C4-2B (cell line): Measurements from ENCODE around the gene NLGN2.

ENCODE experiments used
- H3K27ac ChIP-seq: fragments of 450-650 bp; 2 replicates; pipeline ENCODE4 v1.5.1; 2017
- ZFX ChIP-seq: fragments of 450-650 bp; IDR thresholded peaks from 2 replicates; pipeline ENCODE4 v1.6.1; 2017
- TF ChIP-seq, protein P1 (sequence below): fragments of 450-650 bp; conservative IDR thresholded peaks from 2 replicates; pipeline ENCODE4 v1.5.1; 2017; ENCODE audit warnings: mild to moderate bottlenecking

NLGN2 gene

DNA sequence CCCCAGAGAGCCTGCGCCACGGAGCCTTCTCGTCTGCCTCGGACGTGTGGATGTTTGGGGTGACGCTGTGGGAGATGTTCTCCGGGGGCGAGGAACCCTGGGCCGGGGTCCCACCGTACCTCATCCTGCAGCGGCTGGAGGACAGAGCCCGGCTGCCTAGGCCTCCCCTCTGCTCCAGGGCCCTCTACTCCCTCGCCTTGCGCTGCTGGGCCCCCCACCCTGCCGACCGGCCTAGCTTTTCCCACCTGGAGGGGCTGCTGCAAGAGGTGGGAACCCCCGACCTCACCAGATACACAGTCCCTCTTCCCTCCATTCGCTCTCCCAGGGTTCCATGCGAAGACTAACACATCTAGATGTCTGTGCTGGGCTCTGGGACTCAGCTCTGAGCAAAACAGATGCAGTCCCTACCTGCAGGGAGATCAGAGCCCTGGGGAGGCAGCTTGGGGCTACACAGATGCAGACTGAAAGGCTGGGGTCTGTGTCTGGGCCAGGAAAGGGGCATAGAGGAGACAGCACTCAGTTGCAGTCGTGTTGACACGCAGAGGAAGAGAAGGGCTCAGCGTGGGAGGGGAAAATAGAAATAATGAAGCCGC lies 23.1 kb upstream of the NLGN2 start:
- H3K27ac ChIP-seq: no peak overlapping the region

DNA sequence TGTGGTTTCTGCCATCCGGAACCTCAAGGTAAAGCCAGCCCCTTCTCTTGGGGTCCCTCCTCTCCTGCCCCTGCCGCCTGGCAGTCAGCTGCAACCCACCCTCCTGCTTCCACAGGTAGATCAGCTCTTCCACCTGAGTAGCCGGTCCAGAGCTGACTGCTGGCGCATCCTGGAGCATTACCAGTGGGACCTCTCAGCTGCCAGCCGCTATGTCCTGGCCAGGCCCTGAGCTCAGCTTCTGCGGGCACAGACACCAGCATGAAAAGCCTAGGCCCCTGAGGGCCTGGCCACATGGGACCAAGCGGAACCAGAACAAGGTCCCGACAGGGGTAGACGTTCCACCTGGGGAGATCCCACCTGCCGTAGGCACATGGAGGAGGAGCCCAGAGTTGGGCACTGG lies 18.8 kb upstream of the NLGN2 start:
- no peak overlapping the region for H3K27ac ChIP-seq
- TF ChIP-seq, protein P1, sequence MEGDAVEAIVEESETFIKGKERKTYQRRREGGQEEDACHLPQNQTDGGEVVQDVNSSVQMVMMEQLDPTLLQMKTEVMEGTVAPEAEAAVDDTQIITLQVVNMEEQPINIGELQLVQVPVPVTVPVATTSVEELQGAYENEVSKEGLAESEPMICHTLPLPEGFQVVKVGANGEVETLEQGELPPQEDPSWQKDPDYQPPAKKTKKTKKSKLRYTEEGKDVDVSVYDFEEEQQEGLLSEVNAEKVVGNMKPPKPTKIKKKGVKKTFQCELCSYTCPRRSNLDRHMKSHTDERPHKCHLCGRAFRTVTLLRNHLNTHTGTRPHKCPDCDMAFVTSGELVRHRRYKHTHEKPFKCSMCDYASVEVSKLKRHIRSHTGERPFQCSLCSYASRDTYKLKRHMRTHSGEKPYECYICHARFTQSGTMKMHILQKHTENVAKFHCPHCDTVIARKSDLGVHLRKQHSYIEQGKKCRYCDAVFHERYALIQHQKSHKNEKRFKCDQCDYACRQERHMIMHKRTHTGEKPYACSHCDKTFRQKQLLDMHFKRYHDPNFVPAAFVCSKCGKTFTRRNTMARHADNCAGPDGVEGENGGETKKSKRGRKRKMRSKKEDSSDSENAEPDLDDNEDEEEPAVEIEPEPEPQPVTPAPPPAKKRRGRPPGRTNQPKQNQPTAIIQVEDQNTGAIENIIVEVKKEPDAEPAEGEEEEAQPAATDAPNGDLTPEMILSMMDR: no peak
- TF ChIP-seq ZFX: no peak

More for the DNA sequence above, 23.1 kb upstream of the NLGN2 start:
- TF ChIP-seq ZFX: no peak
- TF ChIP-seq, protein P1: no peak

- H3K27ac ChIP-seq: no peak overlapping the region
- no peak for TF ChIP-seq ZFX
- TF ChIP-seq, protein P1: no peak
Measured at GRCh38 chr17:7389924-7390910, 17.4 kb upstream of the NLGN2 start.

DNA sequence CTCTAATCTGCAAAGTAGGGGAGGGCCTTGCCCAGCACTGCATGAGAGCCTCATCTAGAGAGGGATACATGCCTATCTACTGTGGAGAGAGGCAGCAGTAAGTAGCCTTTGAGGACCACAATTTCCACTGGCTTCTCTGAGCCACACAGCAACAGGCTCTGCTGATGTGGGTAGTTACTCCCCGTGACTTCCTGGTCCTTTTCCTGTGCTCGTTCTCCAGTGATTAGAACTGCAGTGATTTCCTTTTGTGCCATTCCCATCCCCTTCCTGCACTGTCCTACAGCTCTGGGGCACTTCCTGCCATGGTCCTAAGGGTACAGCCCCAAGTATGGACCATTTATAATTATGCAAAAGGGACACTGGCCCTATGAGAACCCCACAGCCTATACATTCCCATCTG lies 16.3 kb upstream of the NLGN2 start:
- no peak overlapping the region for H3K27ac ChIP-seq
- TF ChIP-seq, protein P1: no peak
- no peak for TF ChIP-seq ZFX

DNA sequence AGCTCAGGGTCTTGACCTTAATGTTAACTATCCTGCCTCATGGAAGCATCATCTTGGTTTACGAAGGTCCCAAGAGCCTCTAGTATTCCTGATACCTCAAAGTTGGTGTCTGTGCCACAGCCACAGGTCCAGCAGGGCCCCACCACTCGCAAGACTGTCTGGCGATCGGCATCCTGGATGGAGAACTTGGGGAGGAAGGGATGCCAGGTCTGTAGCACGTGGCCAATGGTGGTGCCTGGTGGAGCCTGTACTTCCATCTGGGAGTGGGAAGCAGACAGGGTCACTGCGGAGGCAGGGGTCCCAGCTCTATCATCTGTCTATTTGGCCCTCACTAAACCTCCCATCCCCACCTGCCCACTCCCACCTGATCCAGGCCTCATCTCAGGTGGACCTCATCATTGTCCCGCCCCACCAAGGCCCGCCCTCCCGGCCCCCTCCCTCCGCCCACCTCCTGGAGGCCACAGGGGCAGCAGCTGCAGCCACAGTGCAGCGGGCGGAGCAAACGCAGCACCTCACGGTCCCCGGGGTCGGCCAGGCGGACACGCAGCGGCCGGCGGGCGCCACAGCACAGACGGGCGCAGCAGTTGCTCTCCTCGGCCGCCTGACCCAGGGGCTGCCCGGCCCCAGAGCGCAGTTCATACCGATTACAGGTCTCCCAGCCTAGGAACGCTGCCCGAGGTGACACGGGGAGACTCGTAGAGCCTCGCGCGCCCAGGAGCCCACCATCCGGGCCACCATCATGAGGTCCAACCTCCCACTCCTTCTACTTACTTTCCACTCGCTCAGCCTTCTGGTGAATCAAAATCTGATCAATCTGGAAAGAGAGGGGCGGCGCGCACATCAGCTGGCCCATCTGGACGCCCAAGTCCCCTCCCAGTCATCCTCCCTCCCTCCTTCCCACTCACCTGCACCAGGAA lies 14.7 kb upstream of the NLGN2 start:
- TF ChIP-seq ZFX: no peak
- TF ChIP-seq, protein P1: no peak
- H3K27ac ChIP-seq: no peak overlapping the region

GRCh38 chr17:7393613-7394451 lies 13.8 kb upstream of the NLGN2 start:
- TF ChIP-seq ZFX: no peak
- TF ChIP-seq, protein P1: no peak
- H3K27ac ChIP-seq: peak overlapping the region; percentile 82
